Activated CD4-positive, alpha-beta T cell treated with anti-CD3 and anti-CD28 coated beads, Interleukin-2, Interleukin-6, amounts not matched to agents 100 ng/mL and 50 ng/mL, durations not matched to agents 16 hours and 8 hours (primary cell): Measurements from ENCODE around the gene MSH6.
A peak's percentile ranks its signal among the peaks of the same experiment; 100 is the strongest.

Experiments used
- DNase-seq: peaks from one replicate; pipeline ENCODE4 v3.0.0-alpha.2; 2020

The MSH6 gene

GRCh38 chr2:47782381-47782670 lies 619 bp upstream of the MSH6 start:
- no peak for DNase-seq

- DNase-seq = peak; percentile 74
Measured at GRCh38 chr2:47783486-47784351, 774 bp downstream of the MSH6 start.

- no peak for DNase-seq
Measured at GRCh38 chr2:47784352-47784851, 1.5 kb downstream of the MSH6 start.

GRCh38 chr2:47785986-47786385 lies 3.0 kb downstream of the MSH6 start:
- no peak for DNase-seq

GRCh38 chr2:47796090-47796697 lies 13.2 kb downstream of the MSH6 start:
- DNase-seq = no peak

- DNase-seq = no peak
Measured at GRCh38 chr2:47798631-47799030, 15.7 kb downstream of the MSH6 start.

- DNase-seq = no peak
Measured at GRCh38 chr2:47799031-47799609, 16.2 kb downstream of the MSH6 start.

- no peak for DNase-seq
Measured at GRCh38 chr2:47801118-47801517, 18.2 kb downstream of the MSH6 start.

- DNase-seq = no peak
Measured at GRCh38 chr2:47803363-47803762, 20.4 kb downstream of the MSH6 start.

GRCh38 chr2:47803770-47804169 lies 20.8 kb downstream of the MSH6 start:
- no peak for DNase-seq

- no peak for DNase-seq
Measured at GRCh38 chr2:47805850-47806249, 22.9 kb downstream of the MSH6 start.

- DNase-seq = no peak
Measured at GRCh38 chr2:47808614-47809013, 25.7 kb downstream of the MSH6 start.

GRCh38 chr2:47809903-47810302 lies 27.0 kb downstream of the MSH6 start:
- no peak for DNase-seq

- DNase-seq = no peak
Measured at GRCh38 chr2:47810850-47811249, 27.9 kb downstream of the MSH6 start.

GRCh38 chr2:47811668-47812067 lies 28.7 kb downstream of the MSH6 start:
- no peak for DNase-seq

- DNase-seq = no peak
Measured at GRCh38 chr2:47815764-47816163, 32.8 kb downstream of the MSH6 start.

- no peak for DNase-seq
Measured at GRCh38 chr2:47818777-47819176, 35.8 kb downstream of the MSH6 start.

- DNase-seq = no peak
Measured at GRCh38 chr2:47819834-47820233, 36.9 kb downstream of the MSH6 start.

GRCh38 chr2:47822518-47822917 lies 39.6 kb downstream of the MSH6 start:
- no peak for DNase-seq

- no peak for DNase-seq
Measured at GRCh38 chr2:47833516-47833968, 50.6 kb downstream of the MSH6 start.

GRCh38 chr2:47838249-47838648 lies 55.3 kb downstream of the MSH6 start:
- no peak for DNase-seq

- no peak for DNase-seq
Measured at GRCh38 chr2:47838686-47839085, 55.7 kb downstream of the MSH6 start.

- no peak for DNase-seq
Measured at GRCh38 chr2:47842846-47843245, 59.9 kb downstream of the MSH6 start.

GRCh38 chr2:47843407-47843806 lies 60.5 kb downstream of the MSH6 start:
- no peak for DNase-seq
